HCT116 (cell line): ENCODE data around the gene RILPL2. TPM values are rescaled to one million over a fixed set of nuclear protein-coding genes. Genes with fewer than 3 reads are reported as not detected.

ENCODE experiments used
- ATAC-seq: fragments of 200-7000 bp; cut with Tn5 transposase; 2 replicates; pipeline ENCODE4 v1.9.1; 2020; ENCODE audit warnings: mild to moderate bottlenecking, moderate library complexity
- BruUV-seq: library from RNA; stranded (reverse); fragments of 400-500 nt; replicated peaks from 2 replicates; lab custom pipeline; 2021; lab: Mats Ljungman, UMichigan
- CTCF ChIA-PET: fragments of 300-600 bp; sonication (Branson Sonifier 250); formaldehyde crosslinking; loops from one replicate; lab custom pipeline; 2021; ENCODE audit warnings: antibody characterized with exemption; lab: Charles Lee
- POLR2A ChIA-PET: fragments of 300-600, 350-600 bp; sonication (Branson Sonifier 250); formaldehyde crosslinking; loops from one replicate; lab custom pipeline; 2021; ENCODE audit warnings: antibody characterized with exemption; lab: Charles Lee
- RAD21 ChIA-PET, 2 experiments: fragments of 300-600 bp; sonication (Branson Sonifier 250); formaldehyde crosslinking; loops; one replicate each; lab custom pipeline; 2023; ENCODE audit warnings: low total read pairs in 2 of 2; ENCODE audit not compliant: uncharacterized antibody in 2 of 2, unreplicated experiment in 2 of 2, low non-redundant PET in 1 of 2; lab: Charles Lee
- DNase-seq: peaks from one replicate; pipeline ENCODE4 v3.0.0-alpha.2; 2010; ENCODE audit warnings: low read depth, low spot score
- H2AFZ ChIP-seq: fragments of 200-600 bp; shearing (Covaris generic), sonication (generic); 2 replicates; pipeline ENCODE4 v1.6.1; 2017; ENCODE audit warnings: low read depth, mixed run types, mixed read lengths, antibody characterized with exemption, low read length; ENCODE audit not compliant: poor library complexity, severe bottlenecking
- H3K27ac ChIP-seq: 2 replicates; pipeline ENCODE4 v1.5.1; 2012; ENCODE audit warnings: low read depth, low read length
- H3K27me3 ChIP-seq: fragments of 200-600 bp; sonication (generic); 2 replicates; pipeline ENCODE4 v1.6.1; 2016; ENCODE audit warnings: mixed run types, low read length, mixed read lengths; ENCODE audit not compliant: insufficient read depth
- H3K36me3 ChIP-seq, 2 experiments: fragments of 200-500 bp in 1 of 2; fragments of 200-600 bp in 1 of 2; sonication (Bioruptor generic) in 1 of 2; sonication (generic) in 1 of 2; 2 replicates each; pipeline versions ENCODE4 v1.5.1 to v1.6.1; 2014 to 2016; ENCODE audit warnings: low read length in 2 of 2, inconsistent platforms in 1 of 2, mixed read lengths in 1 of 2, mixed run types in 1 of 2; ENCODE audit not compliant: insufficient read depth in 2 of 2, control insufficient read depth in 1 of 2
- H3K4me1 ChIP-seq, 2 experiments: fragments of 200-600 bp in 1 of 2; sonication (generic) in 1 of 2; 2 replicates each; pipeline versions ENCODE4 v1.5.1 to v1.6.1; 2012 to 2017; ENCODE audit warnings: low read length in 2 of 2, inconsistent platforms in 1 of 2, mild to moderate bottlenecking in 1 of 2, mixed read lengths in 1 of 2, mixed run types in 1 of 2, moderate library complexity in 1 of 2; ENCODE audit not compliant: insufficient read depth in 2 of 2, control insufficient read depth in 1 of 2
- H3K4me2 ChIP-seq: fragments of 200-600 bp; sonication (generic); 2 replicates; pipeline ENCODE4 v1.6.1; 2017; ENCODE audit warnings: mixed run types, low read length, mixed read lengths
- H3K4me3 ChIP-seq, 2 experiments: fragments of 200-600 bp in 1 of 2; sonication (generic) in 1 of 2; replicated peaks in 1 of 2; 2 replicates each; pipeline ENCODE4 v1.5.1; 2011 to 2016; ENCODE audit warnings: low read length in 2 of 2, control low read depth in 1 of 2, low read depth in 1 of 2, mild to moderate bottlenecking in 1 of 2, mixed read lengths in 1 of 2, mixed run types in 1 of 2
- H3K79me2 ChIP-seq: fragments of 200-600 bp; sonication (generic); 2 replicates; pipeline ENCODE4 v1.6.1; 2017; ENCODE audit warnings: mild to moderate bottlenecking, mixed run types, low read length, moderate library complexity, mixed read lengths; ENCODE audit not compliant: insufficient read depth
- H3K9ac ChIP-seq: fragments of 200-600 bp; sonication (generic); 2 replicates; pipeline ENCODE4 v1.6.1; 2016; ENCODE audit warnings: low read length, mixed read lengths
- H3K9me2 ChIP-seq: fragments of 200-600 bp; sonication (generic), shearing (Covaris generic); 2 replicates; pipeline ENCODE4 v1.6.1; 2017; ENCODE audit warnings: mixed run types, mild to moderate bottlenecking, moderate library complexity; ENCODE audit not compliant: insufficient read depth
- H3K9me3 ChIP-seq, 2 experiments: fragments of 200-500 bp in 1 of 2; fragments of 200-600 bp in 1 of 2; sonication (Bioruptor generic) in 1 of 2; sonication (generic) in 1 of 2; 2 replicates each; pipeline ENCODE4 v1.6.1; 2014 to 2017; ENCODE audit warnings: low read length in 2 of 2, mixed read lengths in 2 of 2, inconsistent platforms in 1 of 2, low read depth in 1 of 2, mild to moderate bottlenecking in 1 of 2, mixed run types in 1 of 2, moderate library complexity in 1 of 2; ENCODE audit not compliant: control insufficient read depth in 1 of 2, insufficient read depth in 1 of 2
- H4K20me1 ChIP-seq: fragments of 200-600 bp; sonication (generic), shearing (Covaris generic); 2 replicates; pipeline ENCODE4 v1.6.1; 2017; ENCODE audit warnings: mixed run types, mild to moderate bottlenecking, moderate library complexity; ENCODE audit not compliant: insufficient read depth
- CEBPB ChIP-seq: IDR thresholded peaks from 2 replicates; pipeline ENCODE4 v1.6.1; 2012; ENCODE audit warnings: low read depth
- ELF1 ChIP-seq: IDR thresholded peaks from 2 replicates; pipeline ENCODE4 v1.6.1; 2012; ENCODE audit warnings: low read depth, borderline replicate concordance
- EZH2 ChIP-seq: fragments of 200-600 bp; sonication (generic); IDR thresholded peaks from 2 replicates; pipeline ENCODE4 v1.6.1; 2017; ENCODE audit warnings: antibody characterized with exemption, mixed run types
- POLR2A ChIP-seq: IDR thresholded peaks from 2 replicates; pipeline ENCODE4 v1.7.0; 2011; ENCODE audit warnings: borderline replicate concordance; ENCODE audit not compliant: insufficient read depth, insufficient read length; ENCODE audit errors: extremely low read depth
- TCF7L2 ChIP-seq: IDR thresholded peaks from 2 replicates; pipeline ENCODE4 v1.7.0; 2011; ENCODE audit warnings: borderline replicate concordance, inconsistent platforms; ENCODE audit not compliant: insufficient read depth, insufficient read length; ENCODE audit errors: extremely low read depth
- YY1 ChIP-seq: IDR thresholded peaks from 2 replicates; pipeline ENCODE4 v1.6.1; 2011; ENCODE audit warnings: low read length, low read depth, moderate library complexity, mild to moderate bottlenecking; ENCODE audit not compliant: insufficient replicate concordance; ENCODE audit errors: extremely low read depth
- ZFX ChIP-seq: fragments of 450-650 bp; IDR thresholded peaks from 2 replicates; pipeline ENCODE4 v1.6.1; 2017
- ZNF274 ChIP-seq: fragments of 200-500 bp; sonication (Bioruptor generic); IDR thresholded peaks from 2 replicates; pipeline ENCODE4 v1.6.1; 2014; ENCODE audit warnings: mild to moderate bottlenecking, low read depth, low read length, inconsistent platforms
- intact Hi-C: fragments of 100-400 bp; cut with micrococcal nuclease; formaldehyde crosslinking; loops from 2 replicates; pipeline ENCODE4 v1.10.0; 2022
- total RNA-seq: library from RNA; stranded (reverse); gene quantifications from one replicate; pipeline ENCODE4 v1.2.1, GENCODE V29; 2021; ENCODE audit not compliant: unreplicated experiment
- TF ChIP-seq, protein P1 (sequence below): IDR thresholded peaks from 2 replicates; pipeline ENCODE4 v1.6.1; 2012; ENCODE audit warnings: low read depth
- TF ChIP-seq, protein P2 (sequence below): IDR thresholded peaks from 2 replicates; pipeline ENCODE4 v1.6.1; 2011; ENCODE audit warnings: mild to moderate bottlenecking, low read length, moderate library complexity; ENCODE audit not compliant: insufficient replicate concordance; ENCODE audit errors: extremely low read depth
- TF ChIP-seq, protein P3 (sequence below): IDR thresholded peaks from 2 replicates; pipeline ENCODE4 v1.6.1; 2012

RILPL2 gene
- total RNA-seq, 1 experiment from 2014 or later, result 2.3 TPM

DNA sequence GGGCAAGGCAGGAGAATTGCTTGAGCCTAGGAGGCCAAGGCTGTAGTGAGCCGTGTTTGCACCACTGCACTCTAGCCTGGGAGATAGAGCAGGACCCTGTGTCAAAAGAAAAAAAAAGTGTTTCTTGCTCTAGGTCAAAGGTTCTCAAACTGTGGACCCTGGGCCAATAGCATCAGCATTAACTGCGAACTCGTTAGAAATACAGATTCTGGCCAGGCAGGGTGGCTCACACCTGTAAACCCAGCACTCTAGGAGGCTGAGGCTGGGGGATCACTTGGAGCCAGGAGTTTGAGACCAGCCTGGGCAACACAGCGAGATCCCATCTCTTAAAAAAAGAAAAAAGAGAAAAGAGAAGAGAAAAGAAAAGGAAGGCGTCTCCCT is 858 bp downstream of the RILPL2 start:
- Histone ChIP-seq H3K9me3 (no peaks in the 10 kb centered on the region), H3K79me2 (peaks cover 7% of the 10 kb centered on the region; the same call in 1 of the 2 replicates), H3K4me3 (peak overlapping the region; percentile 77 to 84), H3K27me3 (no peaks in the 10 kb centered on the region), H3K36me3 (no peaks in the 10 kb centered on the region), H3K9ac (peak overlapping the region; percentile 70), H2AFZ (no peak overlapping the region), H3K9me2 (no peaks in the 10 kb centered on the region), H4K20me1 (no peaks in the 10 kb centered on the region), H3K4me1 (peaks cover 13 to 19% of the 10 kb centered on the region in 2 experiments; a peak in 3 of 4 replicates), H3K4me2 (peak overlapping the region; percentile 86), H3K27ac (peak overlapping the region; percentile 74; the same call in 1 of the 2 replicates)
- intact Hi-C loops, result no loop called here
- BruUV-seq, result no TSS peak
- ATAC-seq, result no peak
- TF ChIP-seq TCF7L2, result no peak
- TF ChIP-seq, protein P1, sequence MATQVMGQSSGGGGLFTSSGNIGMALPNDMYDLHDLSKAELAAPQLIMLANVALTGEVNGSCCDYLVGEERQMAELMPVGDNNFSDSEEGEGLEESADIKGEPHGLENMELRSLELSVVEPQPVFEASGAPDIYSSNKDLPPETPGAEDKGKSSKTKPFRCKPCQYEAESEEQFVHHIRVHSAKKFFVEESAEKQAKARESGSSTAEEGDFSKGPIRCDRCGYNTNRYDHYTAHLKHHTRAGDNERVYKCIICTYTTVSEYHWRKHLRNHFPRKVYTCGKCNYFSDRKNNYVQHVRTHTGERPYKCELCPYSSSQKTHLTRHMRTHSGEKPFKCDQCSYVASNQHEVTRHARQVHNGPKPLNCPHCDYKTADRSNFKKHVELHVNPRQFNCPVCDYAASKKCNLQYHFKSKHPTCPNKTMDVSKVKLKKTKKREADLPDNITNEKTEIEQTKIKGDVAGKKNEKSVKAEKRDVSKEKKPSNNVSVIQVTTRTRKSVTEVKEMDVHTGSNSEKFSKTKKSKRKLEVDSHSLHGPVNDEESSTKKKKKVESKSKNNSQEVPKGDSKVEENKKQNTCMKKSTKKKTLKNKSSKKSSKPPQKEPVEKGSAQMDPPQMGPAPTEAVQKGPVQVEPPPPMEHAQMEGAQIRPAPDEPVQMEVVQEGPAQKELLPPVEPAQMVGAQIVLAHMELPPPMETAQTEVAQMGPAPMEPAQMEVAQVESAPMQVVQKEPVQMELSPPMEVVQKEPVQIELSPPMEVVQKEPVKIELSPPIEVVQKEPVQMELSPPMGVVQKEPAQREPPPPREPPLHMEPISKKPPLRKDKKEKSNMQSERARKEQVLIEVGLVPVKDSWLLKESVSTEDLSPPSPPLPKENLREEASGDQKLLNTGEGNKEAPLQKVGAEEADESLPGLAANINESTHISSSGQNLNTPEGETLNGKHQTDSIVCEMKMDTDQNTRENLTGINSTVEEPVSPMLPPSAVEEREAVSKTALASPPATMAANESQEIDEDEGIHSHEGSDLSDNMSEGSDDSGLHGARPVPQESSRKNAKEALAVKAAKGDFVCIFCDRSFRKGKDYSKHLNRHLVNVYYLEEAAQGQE, result no peak
- no peak for TF ChIP-seq ELF1
- TF ChIP-seq ZNF274, result no peak
- TF ChIP-seq EZH2, result no peak
- TF ChIP-seq, protein P2, sequence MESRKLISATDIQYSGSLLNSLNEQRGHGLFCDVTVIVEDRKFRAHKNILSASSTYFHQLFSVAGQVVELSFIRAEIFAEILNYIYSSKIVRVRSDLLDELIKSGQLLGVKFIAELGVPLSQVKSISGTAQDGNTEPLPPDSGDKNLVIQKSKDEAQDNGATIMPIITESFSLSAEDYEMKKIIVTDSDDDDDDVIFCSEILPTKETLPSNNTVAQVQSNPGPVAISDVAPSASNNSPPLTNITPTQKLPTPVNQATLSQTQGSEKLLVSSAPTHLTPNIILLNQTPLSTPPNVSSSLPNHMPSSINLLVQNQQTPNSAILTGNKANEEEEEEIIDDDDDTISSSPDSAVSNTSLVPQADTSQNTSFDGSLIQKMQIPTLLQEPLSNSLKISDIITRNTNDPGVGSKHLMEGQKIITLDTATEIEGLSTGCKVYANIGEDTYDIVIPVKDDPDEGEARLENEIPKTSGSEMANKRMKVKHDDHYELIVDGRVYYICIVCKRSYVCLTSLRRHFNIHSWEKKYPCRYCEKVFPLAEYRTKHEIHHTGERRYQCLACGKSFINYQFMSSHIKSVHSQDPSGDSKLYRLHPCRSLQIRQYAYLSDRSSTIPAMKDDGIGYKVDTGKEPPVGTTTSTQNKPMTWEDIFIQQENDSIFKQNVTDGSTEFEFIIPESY, result no peak
- TF ChIP-seq, protein P3, sequence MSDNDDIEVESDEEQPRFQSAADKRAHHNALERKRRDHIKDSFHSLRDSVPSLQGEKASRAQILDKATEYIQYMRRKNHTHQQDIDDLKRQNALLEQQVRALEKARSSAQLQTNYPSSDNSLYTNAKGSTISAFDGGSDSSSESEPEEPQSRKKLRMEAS, result no peak
- TF ChIP-seq YY1, result no peak
- no peak for TF ChIP-seq POLR2A
- TF ChIP-seq CEBPB, result no peak
- no peak for TF ChIP-seq ZFX
- RAD21 ChIA-PET, result no interaction called here
- CTCF ChIA-PET, result no interaction called here
- no peak for DNase-seq
- POLR2A ChIA-PET, result no interaction called here
